KMS-11 (cell line): ENCODE data around the gene NCAPD2.

Experiments
- H2AFZ ChIP-seq: fragments of 200-600 bp; sonication (generic); 2 replicates; pipeline ENCODE4 v1.6.1; 2016; ENCODE audit warnings: antibody characterized with exemption, mixed run types, low read depth
- H3K27ac ChIP-seq: fragments of 200-600 bp; sonication (generic); 2 replicates; pipeline ENCODE4 v1.6.1; 2016; ENCODE audit warnings: mild to moderate bottlenecking, mixed run types
- H3K27me3 ChIP-seq: fragments of 200-600 bp; sonication (generic); 2 replicates; pipeline ENCODE4 v1.6.1; 2017; ENCODE audit warnings: mild to moderate bottlenecking, low read depth, mixed run types, moderate library complexity; ENCODE audit not compliant: insufficient read depth
- H3K36me3 ChIP-seq: fragments of 200-600 bp; sonication (generic); 2 replicates; pipeline ENCODE4 v1.6.1; 2017; ENCODE audit warnings: mild to moderate bottlenecking, mixed run types; ENCODE audit not compliant: insufficient read depth
- H3K4me1 ChIP-seq: fragments of 200-600 bp; sonication (generic); 2 replicates; pipeline ENCODE4 v1.6.1; 2016; ENCODE audit warnings: mild to moderate bottlenecking, low read depth, mixed run types; ENCODE audit not compliant: poor library complexity, severe bottlenecking
- H3K4me2 ChIP-seq: fragments of 200-600 bp; sonication (generic); 2 replicates; pipeline ENCODE4 v1.7.0; 2016; ENCODE audit warnings: mild to moderate bottlenecking, mixed run types
- H3K4me3 ChIP-seq: fragments of 200-600 bp; sonication (generic); IDR thresholded peaks from 2 replicates; pipeline ENCODE4 v1.6.1; 2017; ENCODE audit warnings: low read depth, low read length, mixed read lengths; ENCODE audit not compliant: insufficient read depth
- H3K79me2 ChIP-seq: fragments of 200-600 bp; sonication (generic); 2 replicates; pipeline ENCODE4 v1.6.1; 2016; ENCODE audit warnings: low read depth, mixed run types; ENCODE audit not compliant: insufficient read depth
- H3K9ac ChIP-seq: fragments of 200-600 bp; sonication (generic); 2 replicates; pipeline ENCODE4 v1.6.1; 2016; ENCODE audit warnings: mild to moderate bottlenecking, mixed run types
- H4K20me1 ChIP-seq: fragments of 200-600 bp; sonication (generic); 2 replicates; pipeline ENCODE4 v1.6.1; 2016; ENCODE audit warnings: mild to moderate bottlenecking, mixed run types; ENCODE audit not compliant: insufficient read depth
- CTCF ChIP-seq: fragments of 200-600 bp; sonication (generic); conservative IDR thresholded peaks from 2 replicates; pipeline ENCODE4 v1.6.1; 2017; ENCODE audit warnings: low read depth, mild to moderate bottlenecking, antibody characterized with exemption, low read length, moderate library complexity, mixed read lengths

NCAPD2 gene

GRCh38 chr12:6541371-6542165 is 47.7 kb downstream of the NCAPD2 start:
- peaks cover 8% of the 10 kb centered on the region for H3K79me2 ChIP-seq
- no peak overlapping the region for H3K27ac ChIP-seq
- no peak overlapping the region for H3K4me3 ChIP-seq
- no peak overlapping the region for H2AFZ ChIP-seq
- H3K9ac ChIP-seq, result no peak overlapping the region
- no peak overlapping the region for H3K4me2 ChIP-seq
- peaks cover 4% of the 10 kb centered on the region; the same call in 1 of the 2 replicates for H3K36me3 ChIP-seq
- no peak for TF ChIP-seq CTCF
- peaks cover 2% of the 10 kb centered on the region for H3K4me1 ChIP-seq
- H4K20me1 ChIP-seq, result peaks cover 5% of the 10 kb centered on the region; the same call in 1 of the 2 replicates
- no peaks in the 10 kb centered on the region for H3K27me3 ChIP-seq

GRCh38 chr12:6542209-6543009 is 48.5 kb downstream of the NCAPD2 start:
- peaks cover 4% of the 10 kb centered on the region for H3K79me2 ChIP-seq
- peaks cover 3% of the 10 kb centered on the region; the same call in 1 of the 2 replicates for H3K36me3 ChIP-seq
- H4K20me1 ChIP-seq, result no peaks in the 10 kb centered on the region
- no peak overlapping the region for H3K4me3 ChIP-seq
- H3K27me3 ChIP-seq, result no peaks in the 10 kb centered on the region
- no peaks in the 10 kb centered on the region for H3K4me1 ChIP-seq
- no peak overlapping the region for H3K4me2 ChIP-seq
- H3K9ac ChIP-seq, result no peak overlapping the region
- no peak overlapping the region for H2AFZ ChIP-seq
- TF ChIP-seq CTCF, result no peak
- no peak overlapping the region for H3K27ac ChIP-seq

- no peak overlapping the region for H2AFZ ChIP-seq
Measured at GRCh38 chr12:6546016-6546415, 52.1 kb downstream of the NCAPD2 start.

GRCh38 chr12:6547566-6547965 is 53.7 kb downstream of the NCAPD2 start:
- Histone ChIP-seq H3K27me3 (no peaks in the 10 kb centered on the region), H3K4me1 (no peaks in the 10 kb centered on the region), H3K9ac (no peak overlapping the region), H3K27ac (no peak overlapping the region), H3K4me3 (no peak overlapping the region), H4K20me1 (no peaks in the 10 kb centered on the region), H3K36me3 (no peaks in the 10 kb centered on the region), H3K4me2 (no peak overlapping the region), H3K79me2 (no peaks in the 10 kb centered on the region), H2AFZ (no peak overlapping the region)
- no peak for TF ChIP-seq CTCF

More at GRCh38 chr12:6546016-6546415, 52.1 kb downstream of the NCAPD2 start:
- no peak for TF ChIP-seq CTCF
- Histone ChIP-seq H3K27ac (no peak overlapping the region), H3K4me1 (no peaks in the 10 kb centered on the region), H3K4me2 (no peak overlapping the region), H3K27me3 (no peaks in the 10 kb centered on the region), H3K9ac (no peak overlapping the region), H3K79me2 (no peaks in the 10 kb centered on the region), H3K4me3 (no peak overlapping the region), H4K20me1 (no peaks in the 10 kb centered on the region), H3K36me3 (no peaks in the 10 kb centered on the region)
